ENCODE data around the gene CCL20.
"Not testable (repeated sequence)": the region's sequence is repeated elsewhere in the genome, so short reads cannot be mapped to it uniquely, and the experiment has no call there.

CCL20 gene

DNA sequence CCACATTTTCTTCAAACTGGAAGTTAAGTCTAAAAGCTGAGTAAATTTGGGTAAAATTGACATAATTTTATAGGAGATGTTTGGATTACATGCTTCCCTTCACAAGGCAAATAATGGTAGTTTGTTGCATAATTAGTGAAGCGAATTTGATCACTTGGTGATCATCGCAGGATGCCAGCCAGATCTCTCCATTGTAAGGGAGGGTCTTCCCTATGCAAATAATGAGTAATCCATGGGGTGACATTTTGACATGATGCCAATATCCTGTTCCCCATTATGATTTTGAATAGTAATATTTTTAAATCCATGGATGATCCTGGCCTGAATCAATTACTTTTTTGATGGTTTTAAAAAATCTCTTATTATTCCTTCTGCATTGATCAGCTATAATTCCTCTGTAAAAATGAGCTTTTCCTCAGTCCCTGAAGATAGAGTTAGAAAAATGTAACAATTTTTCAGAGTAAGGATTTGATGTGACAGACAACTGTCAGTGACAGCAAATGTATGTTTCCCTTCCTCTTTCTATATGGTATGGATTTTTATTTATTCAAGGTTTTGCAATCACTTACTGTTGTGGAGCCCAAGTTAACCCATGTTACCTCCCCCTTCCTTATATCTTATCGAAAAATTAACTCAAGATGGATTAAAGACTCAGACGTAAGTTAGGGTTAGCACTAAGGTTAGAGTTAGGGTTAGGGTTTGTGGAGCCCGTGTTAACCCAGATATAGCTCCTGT lies 21.4 kb downstream of the CCL20 start:
- no peak overlapping the region for H3K4me3 ChIP-seq (ENCODE audit: low read length in 2 of 2)
- H3K4me1 ChIP-seq (ENCODE audit: control insufficient read depth, insufficient read depth, low read length), result no peaks in the 10 kb centered on the region
- H3K27ac ChIP-seq (ENCODE audit: low read length), result no peak overlapping the region
- H3K9me3 ChIP-seq (ENCODE audit: control insufficient read depth in 2 of 2, low read length in 2 of 2), result no peaks in the 10 kb centered on the region
- H3K36me3 ChIP-seq (ENCODE audit: control insufficient read depth in 2 of 2, insufficient read depth in 2 of 2, low read length in 2 of 2), result no peaks in the 10 kb centered on the region
- H3K27me3 ChIP-seq (ENCODE audit: control insufficient read depth in 1 of 2, insufficient read depth in 2 of 2, low read length in 2 of 2), result no peaks in the 10 kb centered on the region
- no peak overlapping the region for H3K9ac ChIP-seq (ENCODE audit: low read length in 2 of 2)

DNA sequence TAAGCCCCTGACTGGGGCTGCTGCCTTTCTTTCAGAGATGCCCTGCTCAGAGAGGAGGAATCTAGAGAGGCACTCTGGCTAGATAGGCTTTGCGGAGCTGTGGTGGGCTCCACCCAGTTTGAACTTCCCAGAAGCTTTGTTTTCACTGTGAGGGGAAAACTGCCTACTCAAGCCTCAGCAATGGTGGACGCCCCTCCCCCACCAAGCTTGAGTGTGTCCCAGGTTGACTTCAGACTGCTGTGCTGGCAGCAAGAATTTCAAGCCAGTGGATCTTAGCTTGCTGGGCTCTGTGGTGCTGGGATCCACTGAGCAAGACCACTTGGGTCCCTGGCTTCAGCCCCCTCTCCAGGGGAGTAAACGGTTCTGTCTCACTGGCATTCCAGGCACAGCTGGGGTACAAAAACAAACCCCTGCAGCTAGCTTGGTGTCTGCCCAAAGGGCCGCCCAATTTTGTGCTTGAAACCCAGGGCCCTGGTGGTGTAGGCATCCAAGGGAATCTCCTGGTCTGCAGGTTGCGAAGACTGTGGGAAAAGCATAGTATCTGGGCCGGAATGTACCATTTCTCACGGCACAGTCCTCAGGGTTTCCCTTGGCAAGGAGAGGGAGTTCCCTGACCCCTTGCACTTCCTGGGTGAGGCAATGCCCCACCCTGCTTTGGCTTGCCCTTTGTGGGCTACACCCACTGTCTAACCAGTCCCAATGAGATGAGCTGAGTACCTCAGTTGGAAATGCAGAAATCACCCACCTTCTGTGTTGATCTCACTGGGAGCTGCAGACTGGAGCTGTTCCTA lies 25.9 kb downstream of the CCL20 start:
- H3K4me3 ChIP-seq (ENCODE audit: low read length in 2 of 2); H3K27ac ChIP-seq (ENCODE audit: low read length); H3K27me3 ChIP-seq (ENCODE audit: control insufficient read depth in 1 of 2, insufficient read depth in 2 of 2, low read length in 2 of 2); H3K9ac ChIP-seq (ENCODE audit: low read length in 2 of 2); H3K9me3 ChIP-seq (ENCODE audit: control insufficient read depth in 2 of 2, low read length in 2 of 2); H3K4me1 ChIP-seq (ENCODE audit: control insufficient read depth, insufficient read depth, low read length); H3K36me3 ChIP-seq (ENCODE audit: control insufficient read depth in 2 of 2, insufficient read depth in 2 of 2, low read length in 2 of 2): not testable (repeated sequence)

DNA sequence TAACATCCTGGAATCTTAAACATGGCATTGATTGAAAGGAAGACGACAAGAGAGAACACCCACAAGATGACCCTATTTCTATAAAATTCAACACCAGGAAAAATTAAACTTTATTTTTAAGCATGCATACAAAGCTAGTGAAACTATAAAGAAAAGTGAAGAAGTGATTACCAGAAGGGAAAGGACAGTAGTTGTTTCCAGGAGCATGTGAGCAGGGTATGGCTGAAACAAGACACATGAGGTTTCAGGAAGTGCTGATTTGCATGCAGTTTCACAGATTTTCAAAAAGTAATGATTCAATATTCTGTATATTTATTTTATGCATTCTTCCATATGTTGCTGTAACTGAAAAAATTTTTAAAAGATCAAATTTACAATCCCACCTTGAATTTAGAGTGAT lies 33.2 kb downstream of the CCL20 start:
- Histone ChIP-seq H3K27ac (ENCODE audit: low read length) (no peak overlapping the region), H3K36me3 (ENCODE audit: control insufficient read depth in 2 of 2, insufficient read depth in 2 of 2, low read length in 2 of 2) (no peaks in the 10 kb centered on the region), H3K9ac (ENCODE audit: low read length in 2 of 2) (no peak overlapping the region), H3K9me3 (ENCODE audit: control insufficient read depth in 2 of 2, low read length in 2 of 2) (no peaks in the 10 kb centered on the region), H3K4me1 (ENCODE audit: control insufficient read depth, insufficient read depth, low read length) (no peaks in the 10 kb centered on the region), H3K27me3 (ENCODE audit: control insufficient read depth in 1 of 2, insufficient read depth in 2 of 2, low read length in 2 of 2) (no peaks in the 10 kb centered on the region), H3K4me3 (ENCODE audit: low read length in 2 of 2) (no peak overlapping the region)

DNA sequence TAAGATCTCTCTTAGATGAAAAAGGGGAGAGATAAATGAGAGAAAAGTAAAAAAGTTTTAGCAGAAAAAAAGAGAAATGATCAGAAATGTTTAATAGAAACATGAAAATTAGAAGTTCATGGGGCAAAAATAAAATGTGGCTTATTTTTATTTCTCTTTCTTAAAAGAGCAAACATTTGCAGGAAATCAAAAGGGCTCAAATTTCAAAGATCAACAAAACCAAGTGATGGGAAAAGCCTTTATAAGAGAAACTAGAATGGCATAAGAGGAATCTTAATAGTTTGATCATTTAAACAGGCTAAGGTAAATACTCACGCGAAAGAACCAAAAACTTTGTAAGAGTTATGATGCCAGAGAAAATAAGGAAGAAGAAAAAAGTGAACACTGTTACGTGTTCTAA lies 34.5 kb downstream of the CCL20 start:
- H3K4me1 ChIP-seq (ENCODE audit: control insufficient read depth, insufficient read depth, low read length), result no peaks in the 10 kb centered on the region
- no peaks in the 10 kb centered on the region for H3K9me3 ChIP-seq (ENCODE audit: control insufficient read depth in 2 of 2, low read length in 2 of 2)
- no peaks in the 10 kb centered on the region for H3K36me3 ChIP-seq (ENCODE audit: control insufficient read depth in 2 of 2, insufficient read depth in 2 of 2, low read length in 2 of 2)
- H3K4me3 ChIP-seq (ENCODE audit: low read length in 2 of 2), result no peak overlapping the region
- no peaks in the 10 kb centered on the region for H3K27me3 ChIP-seq (ENCODE audit: control insufficient read depth in 1 of 2, insufficient read depth in 2 of 2, low read length in 2 of 2)
- no peak overlapping the region for H3K27ac ChIP-seq (ENCODE audit: low read length)
- no peak overlapping the region for H3K9ac ChIP-seq (ENCODE audit: low read length in 2 of 2)

DNA sequence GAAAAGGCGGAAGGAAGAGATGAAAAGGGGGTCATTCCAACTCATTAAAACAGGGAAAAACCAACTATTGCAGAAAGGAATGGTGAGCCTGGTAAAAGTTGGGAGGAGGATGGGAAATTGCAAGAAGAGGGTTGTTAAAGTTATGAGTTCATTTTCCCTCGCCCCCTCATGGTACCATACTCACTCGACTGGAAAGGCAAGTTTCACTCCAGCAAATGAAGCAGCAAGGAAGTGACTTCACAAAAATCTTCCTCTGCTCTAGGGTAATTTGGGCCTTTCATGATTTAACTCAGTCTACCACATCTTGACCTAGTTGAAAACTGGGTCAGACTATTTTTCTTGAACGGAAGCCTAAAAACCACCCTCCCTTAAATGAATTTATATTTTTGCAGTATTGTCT lies 34.9 kb downstream of the CCL20 start:
- Histone ChIP-seq H3K27ac (ENCODE audit: low read length) (no peak overlapping the region), H3K9me3 (ENCODE audit: control insufficient read depth in 2 of 2, low read length in 2 of 2) (no peaks in the 10 kb centered on the region), H3K27me3 (ENCODE audit: control insufficient read depth in 1 of 2, insufficient read depth in 2 of 2, low read length in 2 of 2) (no peaks in the 10 kb centered on the region), H3K9ac (ENCODE audit: low read length in 2 of 2) (no peak overlapping the region), H3K36me3 (ENCODE audit: control insufficient read depth in 2 of 2, insufficient read depth in 2 of 2, low read length in 2 of 2) (no peaks in the 10 kb centered on the region), H3K4me1 (ENCODE audit: control insufficient read depth, insufficient read depth, low read length) (no peaks in the 10 kb centered on the region), H3K4me3 (ENCODE audit: low read length in 2 of 2) (no peak overlapping the region)

DNA sequence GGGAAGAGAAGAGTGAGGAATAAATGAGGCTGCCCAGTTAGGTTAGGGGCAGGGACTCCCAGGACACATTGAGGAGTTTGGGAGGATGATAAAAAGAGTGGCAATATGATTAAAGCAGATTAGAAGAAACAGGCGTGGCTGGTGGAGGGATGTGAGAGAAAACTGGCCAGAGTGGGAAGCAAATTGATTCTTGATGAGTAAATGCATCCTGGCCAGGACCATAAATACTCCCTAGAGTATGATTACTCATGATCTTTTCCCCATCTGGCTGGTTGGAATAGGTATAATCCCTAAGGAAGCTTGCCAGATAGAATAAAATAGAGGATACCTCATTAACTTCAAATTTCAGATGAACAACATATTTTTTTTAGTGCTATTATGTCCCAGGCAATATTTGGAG lies 36.3 kb downstream of the CCL20 start:
- Histone ChIP-seq H3K27me3 (ENCODE audit: control insufficient read depth in 1 of 2, insufficient read depth in 2 of 2, low read length in 2 of 2) (no peaks in the 10 kb centered on the region), H3K4me1 (ENCODE audit: control insufficient read depth, insufficient read depth, low read length) (no peaks in the 10 kb centered on the region), H3K27ac (ENCODE audit: low read length) (no peak overlapping the region), H3K9ac (ENCODE audit: low read length in 2 of 2) (no peak overlapping the region), H3K9me3 (ENCODE audit: control insufficient read depth in 2 of 2, low read length in 2 of 2) (no peaks in the 10 kb centered on the region), H3K4me3 (ENCODE audit: low read length in 2 of 2) (no peak overlapping the region), H3K36me3 (ENCODE audit: control insufficient read depth in 2 of 2, insufficient read depth in 2 of 2, low read length in 2 of 2) (no peaks in the 10 kb centered on the region)

DNA sequence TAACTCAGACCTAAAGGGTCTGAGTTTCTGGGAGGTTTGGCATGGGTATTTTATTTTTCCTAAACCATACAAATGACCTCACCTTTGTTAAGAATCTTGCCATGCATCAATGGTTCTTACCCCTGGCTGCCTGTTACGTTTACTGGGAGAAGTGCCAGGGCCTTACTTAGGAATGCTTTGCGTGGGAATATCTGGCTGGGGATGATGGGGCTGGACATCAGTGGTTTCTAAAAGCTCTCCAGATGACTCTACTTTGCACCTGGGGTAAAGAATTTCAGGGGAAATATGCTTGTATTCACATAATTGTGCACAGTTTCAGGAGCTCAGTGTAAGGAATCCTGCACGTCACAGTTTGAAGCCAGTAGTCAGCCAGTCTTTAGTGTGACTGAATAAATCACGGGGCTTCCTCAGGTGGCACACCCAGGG lies 39.6 kb downstream of the CCL20 start:
- H3K4me1 ChIP-seq (ENCODE audit: control insufficient read depth, insufficient read depth, low read length), result no peaks in the 10 kb centered on the region
- H3K27ac ChIP-seq (ENCODE audit: low read length), result no peak overlapping the region
- no peaks in the 10 kb centered on the region for H3K27me3 ChIP-seq (ENCODE audit: control insufficient read depth in 1 of 2, insufficient read depth in 2 of 2, low read length in 2 of 2)
- H3K9me3 ChIP-seq (ENCODE audit: control insufficient read depth in 2 of 2, low read length in 2 of 2), result no peaks in the 10 kb centered on the region
- no peak overlapping the region for H3K4me3 ChIP-seq (ENCODE audit: low read length in 2 of 2)
- no peaks in the 10 kb centered on the region for H3K36me3 ChIP-seq (ENCODE audit: control insufficient read depth in 2 of 2, insufficient read depth in 2 of 2, low read length in 2 of 2)
- H3K9ac ChIP-seq (ENCODE audit: low read length in 2 of 2), result no peak overlapping the region

DNA sequence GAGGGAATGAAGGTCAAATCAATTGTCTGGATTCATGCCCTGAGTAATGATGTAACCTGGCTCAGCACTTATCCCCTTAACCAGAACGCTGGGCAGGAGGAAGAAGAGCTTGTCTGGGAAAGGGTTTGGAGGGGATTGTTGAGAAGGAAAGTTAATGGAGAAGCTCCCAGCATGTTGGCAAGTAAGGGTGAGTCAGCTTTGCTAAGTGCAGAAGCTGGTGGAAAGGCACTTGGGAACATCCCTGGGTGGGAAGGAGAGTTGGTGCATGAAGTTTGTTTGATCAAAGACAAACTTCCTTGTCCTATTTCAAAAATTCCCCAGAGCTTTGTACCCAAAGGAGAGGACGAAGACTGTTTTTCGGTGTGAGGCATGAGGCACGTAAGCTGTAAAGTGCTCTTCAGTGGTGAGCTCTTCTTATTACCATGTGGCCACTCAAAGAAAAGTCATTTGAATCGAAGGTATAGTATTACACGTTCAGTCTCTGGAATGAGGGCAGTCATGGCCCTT lies 40.2 kb downstream of the CCL20 start:
- H3K4me1 ChIP-seq (ENCODE audit: control insufficient read depth, insufficient read depth, low read length), result no peaks in the 10 kb centered on the region
- no peak overlapping the region for H3K4me3 ChIP-seq (ENCODE audit: low read length in 2 of 2)
- H3K36me3 ChIP-seq (ENCODE audit: control insufficient read depth in 2 of 2, insufficient read depth in 2 of 2, low read length in 2 of 2), result no peaks in the 10 kb centered on the region
- H3K27me3 ChIP-seq (ENCODE audit: control insufficient read depth in 1 of 2, insufficient read depth in 2 of 2, low read length in 2 of 2), result no peaks in the 10 kb centered on the region
- H3K9ac ChIP-seq (ENCODE audit: low read length in 2 of 2), result no peak overlapping the region
- H3K27ac ChIP-seq (ENCODE audit: low read length), result no peak overlapping the region
- no peaks in the 10 kb centered on the region for H3K9me3 ChIP-seq (ENCODE audit: control insufficient read depth in 2 of 2, low read length in 2 of 2)

DNA sequence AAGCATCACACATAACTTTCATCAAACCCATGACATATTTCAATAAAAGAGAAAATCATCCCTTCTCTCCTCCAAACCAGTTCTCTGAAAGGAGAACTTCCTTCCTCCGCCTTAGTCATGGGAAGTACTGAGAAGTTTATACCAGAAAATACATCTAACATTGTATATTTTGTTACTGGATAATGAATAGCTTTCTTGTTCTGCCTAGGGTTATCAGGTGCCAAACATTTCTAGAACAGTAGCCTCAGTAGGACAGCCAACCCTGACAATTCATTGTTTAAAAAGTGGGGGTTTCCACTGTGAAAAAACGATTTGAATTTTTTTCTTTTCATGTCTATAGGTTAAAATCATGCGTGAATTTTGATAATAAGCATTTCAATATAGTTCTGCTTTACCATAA lies 41.8 kb downstream of the CCL20 start:
- no peaks in the 10 kb centered on the region for H3K36me3 ChIP-seq (ENCODE audit: control insufficient read depth in 2 of 2, insufficient read depth in 2 of 2, low read length in 2 of 2)
- no peaks in the 10 kb centered on the region for H3K9me3 ChIP-seq (ENCODE audit: control insufficient read depth in 2 of 2, low read length in 2 of 2)
- H3K27ac ChIP-seq (ENCODE audit: low read length), result no peak overlapping the region
- no peak overlapping the region for H3K4me3 ChIP-seq (ENCODE audit: low read length in 2 of 2)
- no peaks in the 10 kb centered on the region for H3K27me3 ChIP-seq (ENCODE audit: control insufficient read depth in 1 of 2, insufficient read depth in 2 of 2, low read length in 2 of 2)
- H3K9ac ChIP-seq (ENCODE audit: low read length in 2 of 2), result no peak overlapping the region
- no peaks in the 10 kb centered on the region for H3K4me1 ChIP-seq (ENCODE audit: control insufficient read depth, insufficient read depth, low read length)

DNA sequence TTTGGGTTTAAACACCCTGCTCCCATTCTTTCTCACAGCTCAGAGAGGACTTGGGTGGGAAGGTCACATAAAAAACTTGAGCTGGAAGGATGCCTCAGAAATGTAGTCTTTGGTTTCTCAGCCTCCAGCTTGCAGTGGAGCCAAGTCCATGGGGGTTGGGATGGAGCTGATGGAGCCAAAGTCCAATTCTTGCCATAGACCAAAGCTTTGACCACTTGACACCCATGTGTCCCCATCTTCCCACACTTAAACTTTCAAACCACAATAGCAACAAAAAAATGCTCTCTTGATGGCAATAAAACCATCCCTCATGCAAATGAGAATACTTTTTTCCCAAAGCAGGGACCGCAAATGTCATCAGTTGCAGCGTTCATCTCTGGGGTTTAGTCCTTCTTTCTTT lies 43.1 kb downstream of the CCL20 start:
- H3K9me3 ChIP-seq (ENCODE audit: control insufficient read depth in 2 of 2, low read length in 2 of 2), result no peaks in the 10 kb centered on the region
- H3K27me3 ChIP-seq (ENCODE audit: control insufficient read depth in 1 of 2, insufficient read depth in 2 of 2, low read length in 2 of 2), result no peaks in the 10 kb centered on the region
- H3K36me3 ChIP-seq (ENCODE audit: control insufficient read depth in 2 of 2, insufficient read depth in 2 of 2, low read length in 2 of 2), result no peaks in the 10 kb centered on the region
- no peaks in the 10 kb centered on the region for H3K4me1 ChIP-seq (ENCODE audit: control insufficient read depth, insufficient read depth, low read length)
- no peak overlapping the region for H3K4me3 ChIP-seq (ENCODE audit: low read length in 2 of 2)
- H3K9ac ChIP-seq (ENCODE audit: low read length in 2 of 2), result no peak overlapping the region
- no peak overlapping the region for H3K27ac ChIP-seq (ENCODE audit: low read length)

DNA sequence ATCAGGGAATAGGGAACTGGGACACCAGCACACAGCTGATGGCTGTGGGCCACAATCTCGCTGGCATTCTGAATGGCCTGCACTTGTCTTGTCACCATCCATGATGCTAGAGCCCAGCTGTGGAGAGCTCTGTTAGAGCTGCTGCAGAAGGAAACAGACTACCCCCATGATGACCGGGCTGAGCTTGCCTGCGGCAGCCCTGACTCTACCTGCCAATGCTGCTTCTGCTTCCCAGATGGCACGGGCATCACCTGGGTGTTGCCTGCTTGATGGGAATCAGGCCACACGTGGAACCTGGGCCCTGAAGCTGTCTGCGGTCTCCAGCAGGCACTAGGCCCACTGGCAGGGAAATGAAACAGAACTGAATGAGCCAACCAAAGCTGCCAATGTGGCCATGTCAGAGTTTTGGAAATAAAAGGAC lies 46.6 kb downstream of the CCL20 start:
- Histone ChIP-seq H3K36me3 (ENCODE audit: control insufficient read depth in 2 of 2, insufficient read depth in 2 of 2, low read length in 2 of 2) (no peaks in the 10 kb centered on the region), H3K4me3 (ENCODE audit: low read length in 2 of 2) (no peak overlapping the region), H3K9me3 (ENCODE audit: control insufficient read depth in 2 of 2, low read length in 2 of 2) (no peaks in the 10 kb centered on the region), H3K4me1 (ENCODE audit: control insufficient read depth, insufficient read depth, low read length) (no peaks in the 10 kb centered on the region), H3K9ac (ENCODE audit: low read length in 2 of 2) (no peak overlapping the region), H3K27me3 (ENCODE audit: control insufficient read depth in 1 of 2, insufficient read depth in 2 of 2, low read length in 2 of 2) (no peaks in the 10 kb centered on the region), H3K27ac (ENCODE audit: low read length) (no peak overlapping the region)

Data from stomach smooth muscle (tissue), 2 donors.